Sigmoid colon (tissue), 7 donors: ENCODE results near the gene CYB561. TPM values are rescaled to one million over a fixed set of nuclear protein-coding genes. Genes with fewer than 3 reads are reported as not detected.

Experiments used
- DNase-seq: peaks from one replicate; pipeline ENCODE4 v3.0.0-alpha.2; 2019
- H3K27ac ChIP-seq, 4 donors: fragments of 200-600 bp; sonication (generic); one replicate each; pipeline ENCODE4 v1.5.1; 2016 to 2019; ENCODE audit warnings: mild to moderate bottlenecking in 1 of 4
- H3K27me3 ChIP-seq, 3 donors: fragments of 200-600 bp; sonication (generic); one replicate each; pipeline ENCODE4 v1.5.1; 2019; ENCODE audit warnings: mild to moderate bottlenecking in 1 of 3
- H3K36me3 ChIP-seq, 4 donors: fragments of 200-600 bp; sonication (generic); one replicate each; pipeline ENCODE4 v1.5.1; 2016 to 2019
- H3K4me1 ChIP-seq, 4 donors: fragments of 200-600 bp; sonication (generic); one replicate each; pipeline ENCODE4 v1.5.1; 2017 to 2019
- H3K4me3 ChIP-seq, 4 donors: fragments of 200-600 bp; sonication (generic); one replicate each; pipeline ENCODE4 v1.5.1; 2017 to 2019; ENCODE audit warnings: mild to moderate bottlenecking in 2 of 4, moderate library complexity in 1 of 4
- H3K9me3 ChIP-seq, 4 donors: fragments of 200-600 bp in 3 of 4; sonication (generic) in 3 of 4; one replicate each; pipeline versions ENCODE4 v1.5.1 to v1.6.1; 2013 to 2019
- CTCF ChIP-seq, 4 experiments: fragments of 450-650 bp in 3 of 4; fragments of 200-600 bp in 1 of 4; IDR thresholded peaks; one replicate each; pipeline ENCODE4 v1.5.1; 2016 to 2019; ENCODE audit warnings: antibody characterized with exemption in 4 of 4, mild to moderate bottlenecking in 3 of 4, moderate library complexity in 2 of 4
- EP300 ChIP-seq, 4 donors: sonication (generic); formaldehyde crosslinking; IDR thresholded peaks; one replicate each; pipeline ENCODE4 v1.6.1; 2017; ENCODE audit warnings: antibody characterized with exemption in 4 of 4
- POLR2A ChIP-seq, 2 donors: fragments of 450-650 bp; IDR thresholded peaks; one replicate each; pipeline ENCODE4 v1.6.1; 2016; ENCODE audit warnings: antibody characterized with exemption in 2 of 2, mild to moderate bottlenecking in 2 of 2, moderate library complexity in 2 of 2
- POLR2AphosphoS5 ChIP-seq, 4 donors: sonication (generic); formaldehyde crosslinking; IDR thresholded peaks; one replicate each; pipeline ENCODE4 v1.6.1; 2017; ENCODE audit warnings: antibody characterized with exemption in 4 of 4
- WGBS, 2 donors: extraction: QIAGEN DNeasy Blood & Tissue Kit; methylation state at CpG; one replicate each; pipeline ENCODE4 v1.1.7; 2013; 5-methylcytosine and 5-hydroxymethylcytosine counted together
- intact Hi-C: fragments of 100-400 bp; cut with DNase I; formaldehyde crosslinking; loops from one replicate; pipeline ENCODE4 v1.15.1; 2023
- polyA plus RNA-seq, 3 donors: library from polyadenylated mRNA; stranded (reverse); fragments of 200-250 nt; gene quantifications; one replicate each; pipeline ENCODE4 v1.2.3, GENCODE V29; 2013
- total RNA-seq, 4 donors: library from RNA; depleted of rRNA; stranded (reverse); fragments of >200 nt; gene quantifications; one replicate each; pipeline ENCODE4 v1.1.0, GENCODE V29; 2016
- donor health status: healthy with polysubstance abuse.
- donor health status: Bipolar disorder and iron deficiency.
- donor health status: healthy.

The CYB561 gene
- total and polyA plus RNA-seq, 7 donors: 6.3 to 59.2 (median 10.3) TPM

GRCh38 chr17:63464691-63465236 is 18.7 kb upstream of the CYB561 start:
- no peak for DNase-seq
- 64 to 87% methylated on average over 4 of the region's 4 CpGs for WGBS, 2 donors
- intact Hi-C loops: no loop called here
- Histone ChIP-seq H3K4me1 (no peaks in the 10 kb centered on the region), H3K4me3 (no peak overlapping the region), H3K27ac (no peak overlapping the region), H3K27me3 (no peaks in the 10 kb centered on the region), H3K9me3 (no peaks in the 10 kb centered on the region), H3K36me3 (no peaks in the 10 kb centered on the region)
- TF ChIP-seq POLR2AphosphoS5 (IDR thresholded peaks at IDR 0.05) (no peak), CTCF (IDR thresholded peaks at IDR 0.05) (no peak), EP300 (IDR thresholded peaks at IDR 0.05) (no peak), POLR2A (IDR thresholded peaks at IDR 0.05) (no peak)

- Histone ChIP-seq H3K27me3 (no peaks in the 10 kb centered on the region), H3K4me3 (no peak overlapping the region), H3K9me3 (no peaks in the 10 kb centered on the region), H3K4me1 (no peaks in the 10 kb centered on the region), H3K36me3 (no peaks in the 10 kb centered on the region), H3K27ac (no peak overlapping the region)
- no peak for DNase-seq
- WGBS, 2 donors: 61 to 75% methylated on average over 3 of the region's 3 CpGs
- TF ChIP-seq EP300 (IDR thresholded peaks at IDR 0.05): no peak
- TF ChIP-seq CTCF (IDR thresholded peaks at IDR 0.05): no peak
- TF ChIP-seq POLR2A (IDR thresholded peaks at IDR 0.05): no peak
- no peak for TF ChIP-seq POLR2AphosphoS5 (IDR thresholded peaks at IDR 0.05)
- intact Hi-C loops: no loop called here
These were observed 17.7 kb upstream of the CYB561 start for GRCh38 chr17:63463771-63464170.

- TF ChIP-seq POLR2AphosphoS5 (IDR thresholded peaks at IDR 0.05) (no peak), CTCF (IDR thresholded peaks at IDR 0.05) (no peak), EP300 (IDR thresholded peaks at IDR 0.05) (no peak), POLR2A (IDR thresholded peaks at IDR 0.05) (no peak)
- 49 to 73% methylated on average over 9 of the region's 9 CpGs for WGBS, 2 donors
- no peak for DNase-seq
- intact Hi-C loops: no loop called here
- no peaks in the 10 kb centered on the region for H3K9me3 ChIP-seq
- no peaks in the 10 kb centered on the region for H3K36me3 ChIP-seq
- no peaks in the 10 kb centered on the region for H3K27me3 ChIP-seq
- no peaks in the 10 kb centered on the region for H3K4me1 ChIP-seq
- no peak overlapping the region for H3K4me3 ChIP-seq
- peak overlapping the region in 2 of 4 donors; percentile 9 to 62 for H3K27ac ChIP-seq
These were observed 13.9 kb upstream of the CYB561 start for GRCh38 chr17:63460018-63460417.

GRCh38 chr17:63458478-63458877 is 12.4 kb upstream of the CYB561 start:
- Histone ChIP-seq H3K4me3 (no peak overlapping the region), H3K9me3 (no peaks in the 10 kb centered on the region), H3K27me3 (no peaks in the 10 kb centered on the region), H3K36me3 (no peaks in the 10 kb centered on the region), H3K27ac (no peak overlapping the region), H3K4me1 (no peaks in the 10 kb centered on the region)
- intact Hi-C loops: no loop called here
- DNase-seq: no peak
- no peak for TF ChIP-seq CTCF (IDR thresholded peaks at IDR 0.05)
- no peak for TF ChIP-seq EP300 (IDR thresholded peaks at IDR 0.05)
- TF ChIP-seq POLR2AphosphoS5 (IDR thresholded peaks at IDR 0.05): no peak
- TF ChIP-seq POLR2A (IDR thresholded peaks at IDR 0.05): no peak
- 79 to 84% methylated on average over 4 of the region's 4 CpGs for whole genome bisulfite sequencing, 2 donors

GRCh38 chr17:63455417-63455816 is 9.3 kb upstream of the CYB561 start:
- Histone ChIP-seq H3K27me3 (no peaks in the 10 kb centered on the region), H3K9me3 (no peaks in the 10 kb centered on the region), H3K27ac (no peak overlapping the region), H3K36me3 (no peaks in the 10 kb centered on the region), H3K4me1 (no peaks in the 10 kb centered on the region), H3K4me3 (no peak overlapping the region)
- intact Hi-C loops: no loop called here
- WGBS, 2 donors: 21 to 50% methylated on average over 4 of the region's 4 CpGs
- no peak for DNase-seq
- TF ChIP-seq CTCF (IDR thresholded peaks at IDR 0.05): no peak
- TF ChIP-seq POLR2AphosphoS5 (IDR thresholded peaks at IDR 0.05): no peak
- no peak for TF ChIP-seq POLR2A (IDR thresholded peaks at IDR 0.05)
- TF ChIP-seq EP300 (IDR thresholded peaks at IDR 0.05): no peak
